HepG2 (cell line): ENCODE measurements around the gene CHADL. TPM values are rescaled to one million over a fixed set of nuclear protein-coding genes. Genes with fewer than 3 reads are reported as not detected.
A peak's percentile ranks its signal among the peaks of the same experiment; 100 is the strongest.

ENCODE experiments used
- AGO1 ChIP-seq: fragments of 200-400 bp; formaldehyde crosslinking; IDR thresholded peaks from 2 replicates; pipeline ENCODE4 v1.6.1; 2017; ENCODE audit warnings: mild to moderate bottlenecking, low read depth, low read length, moderate library complexity; ENCODE audit not compliant: poor library complexity, severe bottlenecking
- ELF1 ChIP-seq: sonication (generic); formaldehyde crosslinking; IDR thresholded peaks from 2 replicates; pipeline ENCODE4 v1.4.0; 2020; ENCODE audit warnings: missing genetic modification reagents
- GATA4 ChIP-seq: sonication (generic); IDR thresholded peaks from 2 replicates; pipeline ENCODE4 v1.6.1; 2016; ENCODE audit warnings: antibody characterized with exemption, low read depth, borderline replicate concordance
- NFIC ChIP-seq: IDR thresholded peaks from 2 replicates; pipeline ENCODE4 v1.6.1; 2012; ENCODE audit warnings: mild to moderate bottlenecking, low read length, inconsistent platforms
- RBM39 ChIP-seq: fragments of 200-400 bp; formaldehyde crosslinking; IDR thresholded peaks from one replicate; pipeline ENCODE4 v1.6.1; 2018; ENCODE audit warnings: antibody characterized with exemption, mild to moderate bottlenecking, low read depth, low read length; ENCODE audit not compliant: poor library complexity, severe bottlenecking
- RXRA ChIP-seq: sonication (generic); formaldehyde crosslinking; IDR thresholded peaks from 2 replicates; pipeline ENCODE4 v1.5.1; 2020; ENCODE audit warnings: missing genetic modification reagents
- ZNF232 ChIP-seq: sonication (generic); formaldehyde crosslinking; IDR thresholded peaks from 2 replicates; pipeline ENCODE4 v1.4.0; 2020; ENCODE audit warnings: missing genetic modification reagents, borderline replicate concordance
- ZNF547 ChIP-seq: sonication (generic); formaldehyde crosslinking; IDR thresholded peaks from 2 replicates; pipeline ENCODE4 v1.5.1; 2020; ENCODE audit warnings: mild to moderate bottlenecking, missing genetic modification reagents
- ZNF589 ChIP-seq: sonication (generic); formaldehyde crosslinking; conservative IDR thresholded peaks from 2 replicates; pipeline ENCODE4 v1.8.0; 2022; ENCODE audit warnings: mild to moderate bottlenecking, moderate library complexity, missing genetic modification reagents
- ZNF670 ChIP-seq: sonication (generic); formaldehyde crosslinking; IDR thresholded peaks from 2 replicates; pipeline ENCODE4 v1.8.0; 2022; ENCODE audit warnings: mild to moderate bottlenecking, missing genetic modification reagents, borderline replicate concordance
- polyA plus RNA-seq, 8 experiments: library from polyadenylated mRNA; depleted of rRNA in 3 of 8; stranded (reverse) in 7 of 8; unstranded in 1 of 8; fragments of >200 nt; fragmentation: Illumina TruSeq in 4 of 8; extraction: Trizol in 4 of 8; gene quantifications; 2 replicates each; pipeline versions ENCODE4 v1.2.1 to v1.2.3, GENCODE V29; 2011 to 2016; ENCODE audit warnings: low read depth in 4 of 8, missing spikeins in 1 of 8, mixed read lengths in 1 of 8; ENCODE audit not compliant: insufficient read depth in 1 of 8
- total RNA-seq, 5 experiments: library from RNA; depleted of rRNA; stranded (reverse); fragments of >200 nt; fragmentation: Illumina TruSeq; extraction: Trizol; gene quantifications; 2 replicates each; pipeline ENCODE4 v1.2.3, GENCODE V29; 2016; ENCODE audit warnings: low read depth in 1 of 5
- TF ChIP-seq, protein P1 (sequence below): sonication (generic); formaldehyde crosslinking; IDR thresholded peaks from 2 replicates; pipeline ENCODE4 v1.4.0; 2020; ENCODE audit warnings: missing genetic modification reagents, borderline replicate concordance
- TF ChIP-seq, protein P2 (sequence below): sonication (generic); formaldehyde crosslinking; IDR thresholded peaks from 2 replicates; pipeline ENCODE4 v1.4.0; 2020; ENCODE audit warnings: missing genetic modification reagents, borderline replicate concordance
- TF ChIP-seq, protein P3 (sequence below): sonication (generic); formaldehyde crosslinking; IDR thresholded peaks from 2 replicates; pipeline ENCODE4 v1.8.1; 2023; ENCODE audit warnings: mild to moderate bottlenecking, missing genetic modification reagents
- TF ChIP-seq, protein P4 (sequence below): sonication (generic); formaldehyde crosslinking; IDR thresholded peaks from 2 replicates; pipeline ENCODE4 v1.5.0; 2020; ENCODE audit warnings: missing genetic modification reagents

The CHADL gene
- total and polyA plus RNA-seq, 2 of the 13 experiments (the other 11 are each of a cell fraction or from before 2014, with no cell fraction given), result 2.8 to 8.1 TPM

DNA sequence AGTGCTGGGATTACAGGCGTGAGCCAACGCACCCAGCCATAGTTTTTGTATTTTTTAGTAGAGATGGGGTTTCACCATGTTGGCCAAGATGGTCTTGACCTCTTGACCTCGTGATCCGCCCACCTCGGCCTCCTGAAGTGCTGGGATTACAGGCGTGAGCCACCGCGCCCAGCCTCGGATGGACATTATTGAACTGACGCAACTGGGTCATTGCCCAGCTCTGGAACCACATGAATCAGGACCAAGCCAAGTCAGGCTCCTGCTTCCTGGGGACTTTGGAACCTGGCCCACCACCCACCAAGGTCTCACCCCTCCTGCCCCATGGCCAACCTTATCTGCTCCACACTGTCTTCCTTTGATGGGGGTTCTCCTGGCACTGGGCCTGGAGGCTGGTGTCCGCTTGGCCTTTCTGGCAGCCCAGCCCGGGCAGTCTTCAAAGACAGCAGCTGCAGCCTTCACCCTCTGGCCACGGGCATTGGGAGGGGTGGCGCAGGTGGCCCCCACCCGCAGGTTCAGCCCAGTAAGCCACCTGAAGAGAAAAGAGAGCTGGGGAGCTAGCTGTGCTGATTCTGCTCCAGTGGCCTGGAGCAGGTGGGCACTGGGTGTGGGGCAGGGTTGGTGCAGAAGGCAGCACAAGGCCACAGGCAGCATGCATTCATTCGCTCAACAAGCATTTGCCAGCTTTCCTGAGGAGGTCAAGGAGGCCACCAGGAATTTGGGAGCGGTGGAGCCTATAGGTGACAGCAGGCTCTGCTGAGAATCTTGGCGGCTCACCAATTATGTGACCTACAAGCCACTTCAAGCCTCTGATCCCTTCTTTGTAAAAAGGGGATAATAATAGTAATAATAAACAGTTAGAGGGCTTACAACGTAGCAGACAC, 5.7 kb downstream of the CHADL start (continued):
- TF ChIP-seq, protein P1, sequence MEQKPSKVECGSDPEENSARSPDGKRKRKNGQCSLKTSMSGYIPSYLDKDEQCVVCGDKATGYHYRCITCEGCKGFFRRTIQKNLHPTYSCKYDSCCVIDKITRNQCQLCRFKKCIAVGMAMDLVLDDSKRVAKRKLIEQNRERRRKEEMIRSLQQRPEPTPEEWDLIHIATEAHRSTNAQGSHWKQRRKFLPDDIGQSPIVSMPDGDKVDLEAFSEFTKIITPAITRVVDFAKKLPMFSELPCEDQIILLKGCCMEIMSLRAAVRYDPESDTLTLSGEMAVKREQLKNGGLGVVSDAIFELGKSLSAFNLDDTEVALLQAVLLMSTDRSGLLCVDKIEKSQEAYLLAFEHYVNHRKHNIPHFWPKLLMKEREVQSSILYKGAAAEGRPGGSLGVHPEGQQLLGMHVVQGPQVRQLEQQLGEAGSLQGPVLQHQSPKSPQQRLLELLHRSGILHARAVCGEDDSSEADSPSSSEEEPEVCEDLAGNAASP, result peak; percentile 65; the same call in 1 of the 2 replicates
- TF ChIP-seq, protein P2, sequence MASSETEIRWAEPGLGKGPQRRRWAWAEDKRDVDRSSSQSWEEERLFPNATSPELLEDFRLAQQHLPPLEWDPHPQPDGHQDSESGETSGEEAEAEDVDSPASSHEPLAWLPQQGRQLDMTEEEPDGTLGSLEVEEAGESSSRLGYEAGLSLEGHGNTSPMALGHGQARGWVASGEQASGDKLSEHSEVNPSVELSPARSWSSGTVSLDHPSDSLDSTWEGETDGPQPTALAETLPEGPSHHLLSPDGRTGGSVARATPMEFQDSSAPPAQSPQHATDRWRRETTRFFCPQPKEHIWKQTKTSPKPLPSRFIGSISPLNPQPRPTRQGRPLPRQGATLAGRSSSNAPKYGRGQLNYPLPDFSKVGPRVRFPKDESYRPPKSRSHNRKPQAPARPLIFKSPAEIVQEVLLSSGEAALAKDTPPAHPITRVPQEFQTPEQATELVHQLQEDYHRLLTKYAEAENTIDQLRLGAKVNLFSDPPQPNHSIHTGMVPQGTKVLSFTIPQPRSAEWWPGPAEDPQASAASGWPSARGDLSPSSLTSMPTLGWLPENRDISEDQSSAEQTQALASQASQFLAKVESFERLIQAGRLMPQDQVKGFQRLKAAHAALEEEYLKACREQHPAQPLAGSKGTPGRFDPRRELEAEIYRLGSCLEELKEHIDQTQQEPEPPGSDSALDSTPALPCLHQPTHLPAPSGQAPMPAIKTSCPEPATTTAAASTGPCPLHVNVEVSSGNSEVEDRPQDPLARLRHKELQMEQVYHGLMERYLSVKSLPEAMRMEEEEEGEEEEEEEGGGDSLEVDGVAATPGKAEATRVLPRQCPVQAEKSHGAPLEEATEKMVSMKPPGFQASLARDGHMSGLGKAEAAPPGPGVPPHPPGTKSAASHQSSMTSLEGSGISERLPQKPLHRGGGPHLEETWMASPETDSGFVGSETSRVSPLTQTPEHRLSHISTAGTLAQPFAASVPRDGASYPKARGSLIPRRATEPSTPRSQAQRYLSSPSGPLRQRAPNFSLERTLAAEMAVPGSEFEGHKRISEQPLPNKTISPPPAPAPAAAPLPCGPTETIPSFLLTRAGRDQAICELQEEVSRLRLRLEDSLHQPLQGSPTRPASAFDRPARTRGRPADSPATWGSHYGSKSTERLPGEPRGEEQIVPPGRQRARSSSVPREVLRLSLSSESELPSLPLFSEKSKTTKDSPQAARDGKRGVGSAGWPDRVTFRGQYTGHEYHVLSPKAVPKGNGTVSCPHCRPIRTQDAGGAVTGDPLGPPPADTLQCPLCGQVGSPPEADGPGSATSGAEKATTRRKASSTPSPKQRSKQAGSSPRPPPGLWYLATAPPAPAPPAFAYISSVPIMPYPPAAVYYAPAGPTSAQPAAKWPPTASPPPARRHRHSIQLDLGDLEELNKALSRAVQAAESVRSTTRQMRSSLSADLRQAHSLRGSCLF (CRISPR knock-in tag), result no peak
- TF ChIP-seq RBM39 (no peak), AGO1 (peak; percentile 50), ZNF589 (CRISPR knock-in tag) (no peak), NFIC (no peak), GATA4 (no peak), RXRA (peak; percentile 92), ZNF232 (CRISPR knock-in tag) (no peak), ZNF547 (CRISPR knock-in tag) (no peak), ELF1 (CRISPR knock-in tag) (no peak; the same call in 1 of the 2 replicates), ZNF670 (CRISPR knock-in tag) (no peak)
- TF ChIP-seq, protein P3, sequence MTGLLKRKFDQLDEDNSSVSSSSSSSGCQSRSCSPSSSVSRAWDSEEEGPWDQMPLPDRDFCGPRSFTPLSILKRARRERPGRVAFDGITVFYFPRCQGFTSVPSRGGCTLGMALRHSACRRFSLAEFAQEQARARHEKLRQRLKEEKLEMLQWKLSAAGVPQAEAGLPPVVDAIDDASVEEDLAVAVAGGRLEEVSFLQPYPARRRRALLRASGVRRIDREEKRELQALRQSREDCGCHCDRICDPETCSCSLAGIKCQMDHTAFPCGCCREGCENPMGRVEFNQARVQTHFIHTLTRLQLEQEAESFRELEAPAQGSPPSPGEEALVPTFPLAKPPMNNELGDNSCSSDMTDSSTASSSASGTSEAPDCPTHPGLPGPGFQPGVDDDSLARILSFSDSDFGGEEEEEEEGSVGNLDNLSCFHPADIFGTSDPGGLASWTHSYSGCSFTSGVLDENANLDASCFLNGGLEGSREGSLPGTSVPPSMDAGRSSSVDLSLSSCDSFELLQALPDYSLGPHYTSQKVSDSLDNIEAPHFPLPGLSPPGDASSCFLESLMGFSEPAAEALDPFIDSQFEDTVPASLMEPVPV, result 0 out of 2 replicates have a peak, but pooled peaks have one; percentile 47
- TF ChIP-seq, protein P4, sequence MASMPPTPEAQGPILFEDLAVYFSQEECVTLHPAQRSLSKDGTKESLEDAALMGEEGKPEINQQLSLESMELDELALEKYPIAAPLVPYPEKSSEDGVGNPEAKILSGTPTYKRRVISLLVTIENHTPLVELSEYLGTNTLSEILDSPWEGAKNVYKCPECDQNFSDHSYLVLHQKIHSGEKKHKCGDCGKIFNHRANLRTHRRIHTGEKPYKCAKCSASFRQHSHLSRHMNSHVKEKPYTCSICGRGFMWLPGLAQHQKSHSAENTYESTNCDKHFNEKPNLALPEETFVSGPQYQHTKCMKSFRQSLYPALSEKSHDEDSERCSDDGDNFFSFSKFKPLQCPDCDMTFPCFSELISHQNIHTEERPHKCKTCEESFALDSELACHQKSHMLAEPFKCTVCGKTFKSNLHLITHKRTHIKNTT, result no peak
